HG03469 (cell line): ENCODE measurements around the gene ZNF521.
"Not testable (repeated sequence)": the region's sequence is repeated elsewhere in the genome, so short reads cannot be mapped to it uniquely, and the experiment has no call there.

Experiments
- ATAC-seq: cut with Tn5 transposase; IDR thresholded peaks from one replicate; pipeline ENCODE4 v1.9.1; 2021; ENCODE audit warnings: mild to moderate bottlenecking, moderate library complexity, moderate number of reproducible peaks; ENCODE audit not compliant: unreplicated experiment

Gene ZNF521

DNA sequence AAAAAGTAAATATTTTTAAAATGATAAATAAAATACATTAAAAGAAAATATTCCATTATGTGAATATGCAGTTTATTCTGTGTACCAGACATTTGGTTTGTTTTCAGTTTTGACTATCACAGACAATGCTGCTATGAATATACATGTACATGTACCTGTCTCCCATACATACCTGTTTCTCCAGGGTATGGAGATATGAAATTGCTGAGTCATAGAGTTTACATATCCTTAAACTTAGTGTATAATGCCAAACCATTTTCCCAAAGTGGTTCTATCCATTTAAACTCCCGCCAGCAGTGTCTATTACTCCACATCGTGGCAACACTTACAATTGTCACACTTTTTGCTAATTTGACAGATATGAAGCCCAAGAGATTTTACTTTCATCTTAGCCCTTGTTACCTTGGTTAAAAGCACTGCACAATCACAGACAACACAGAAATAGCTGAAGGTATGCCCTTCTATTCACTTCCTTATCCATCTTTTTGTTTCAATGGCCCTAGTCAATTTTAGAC is 56.3 kb downstream of the ZNF521 start:
- no peak for ATAC-seq

DNA sequence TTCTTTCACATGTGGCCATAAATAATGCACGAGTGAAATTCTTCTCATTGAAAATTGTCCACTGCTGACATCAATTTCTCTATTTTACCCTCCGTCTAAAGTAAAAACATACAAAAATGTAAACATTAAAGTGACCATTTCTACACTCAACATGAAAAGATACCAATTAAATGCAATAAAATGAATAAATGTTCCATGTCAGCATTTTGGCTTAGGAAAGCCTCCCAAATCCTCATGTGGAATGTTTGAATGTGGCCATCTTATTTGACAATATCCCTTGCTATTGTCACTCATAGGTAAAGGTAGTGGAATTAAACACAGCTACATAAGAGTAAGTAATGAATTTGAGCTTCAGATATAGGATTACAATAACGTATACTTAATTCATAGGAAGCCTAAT is 60.8 kb downstream of the ZNF521 start:
- ATAC-seq: no peak

DNA sequence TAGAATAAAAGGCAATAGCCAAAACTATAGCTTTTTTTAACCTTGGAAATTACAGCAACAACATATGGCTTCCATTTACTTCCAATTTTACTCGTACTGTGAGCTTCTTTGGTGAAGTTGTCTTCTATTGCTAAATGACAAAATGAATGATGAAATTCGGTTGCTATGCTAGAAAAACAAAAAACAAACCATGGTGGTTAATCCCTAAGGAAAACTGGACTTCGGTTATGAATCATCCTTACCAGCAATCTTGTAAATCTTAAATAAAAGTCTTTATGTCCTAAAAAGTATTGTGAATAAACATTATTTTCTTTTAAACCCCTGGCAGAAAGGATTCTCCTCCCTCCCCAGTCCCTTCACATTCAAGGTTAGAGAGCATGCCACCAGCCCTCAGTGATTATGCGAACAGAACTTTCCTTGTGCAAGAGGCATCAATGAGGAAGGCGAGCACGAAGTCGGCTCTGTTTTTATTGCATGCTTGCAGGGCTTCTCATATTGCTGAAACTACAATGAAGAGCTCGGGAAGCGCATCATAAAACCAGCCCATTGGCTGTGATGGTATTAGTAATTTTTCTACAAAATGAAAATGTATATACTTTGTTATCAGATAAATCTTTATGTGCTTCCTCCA is 62.9 kb downstream of the ZNF521 start:
- no peak for ATAC-seq

DNA sequence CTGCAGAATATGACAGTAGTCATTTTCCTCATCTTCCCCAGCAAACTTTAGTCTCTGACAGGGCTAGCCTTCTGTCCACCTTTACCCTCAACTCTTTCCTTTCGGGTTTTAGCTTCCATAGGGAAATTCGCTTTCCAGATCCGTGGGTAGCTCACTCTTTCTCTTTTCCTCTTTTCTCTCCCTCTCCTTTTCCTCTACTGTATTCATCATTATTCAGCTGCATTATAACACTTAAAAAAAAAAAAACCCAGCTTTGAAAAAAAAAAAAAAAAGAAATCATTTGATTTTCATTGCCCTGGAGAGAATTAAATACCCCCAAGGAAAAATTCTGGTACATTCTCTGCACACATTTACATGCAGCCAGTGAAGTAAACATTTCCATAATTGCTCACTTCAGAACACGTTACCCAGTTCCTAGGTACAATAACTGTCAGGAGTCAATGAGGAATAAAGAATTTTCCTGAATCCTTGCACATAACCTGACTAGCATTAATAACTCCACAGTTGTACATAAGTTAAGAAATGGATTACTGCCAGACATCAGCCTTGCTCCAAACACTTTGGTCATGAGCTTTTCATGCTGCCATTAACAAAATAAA is 63.5 kb downstream of the ZNF521 start:
- no peak for ATAC-seq

GRCh38 chr18:25287106-25287505 is 64.9 kb downstream of the ZNF521 start:
- no peak for ATAC-seq

GRCh38 chr18:25284861-25285550 is 67.0 kb downstream of the ZNF521 start:
- ATAC-seq: no peak

DNA sequence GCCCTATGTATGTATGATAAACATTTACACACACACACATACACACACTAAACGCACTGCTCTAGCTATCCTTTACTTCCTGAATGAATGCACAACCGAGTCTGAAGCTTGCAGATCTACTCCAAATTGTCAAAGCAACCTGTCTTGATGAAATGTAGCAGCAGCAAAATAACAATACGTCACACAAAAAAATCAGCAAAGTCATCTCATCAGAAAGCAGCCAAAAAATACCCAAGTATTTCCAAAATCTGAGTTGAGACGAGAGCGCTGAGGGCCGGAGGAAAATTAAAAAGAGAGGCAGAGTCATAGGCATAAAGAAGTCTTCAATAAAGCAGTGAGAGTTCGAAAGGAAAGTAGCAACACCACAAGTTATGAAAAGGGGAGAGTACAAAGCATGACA is 67.7 kb downstream of the ZNF521 start:
- ATAC-seq: no peak

DNA sequence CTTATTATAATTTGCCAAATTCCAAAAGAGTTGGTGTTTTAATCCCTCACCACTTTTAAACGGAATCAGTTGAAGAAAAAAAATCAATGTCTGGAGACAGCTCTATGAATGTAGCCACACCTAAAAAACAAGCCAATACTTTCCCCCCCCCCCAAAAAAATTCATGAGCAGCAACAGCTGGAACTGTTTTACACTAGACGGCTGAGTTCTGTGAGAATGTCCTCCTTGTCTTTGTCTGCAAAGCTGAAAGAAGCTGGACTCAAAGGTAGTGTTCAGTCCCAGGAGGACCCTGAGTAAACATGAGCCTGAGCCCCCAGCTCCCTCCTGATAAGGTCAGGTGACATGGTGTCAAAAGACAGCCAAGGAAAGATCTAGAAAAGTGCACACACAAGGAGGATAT is 68.2 kb downstream of the ZNF521 start:
- no peak for ATAC-seq

GRCh38 chr18:25282896-25283703 is 68.9 kb downstream of the ZNF521 start:
- ATAC-seq: no peak

- no peak for ATAC-seq
Observed at GRCh38 chr18:25282282-25282681, 69.7 kb downstream of the ZNF521 start.

- ATAC-seq: no peak
Observed at GRCh38 chr18:25281556-25281955, 70.4 kb downstream of the ZNF521 start.

DNA sequence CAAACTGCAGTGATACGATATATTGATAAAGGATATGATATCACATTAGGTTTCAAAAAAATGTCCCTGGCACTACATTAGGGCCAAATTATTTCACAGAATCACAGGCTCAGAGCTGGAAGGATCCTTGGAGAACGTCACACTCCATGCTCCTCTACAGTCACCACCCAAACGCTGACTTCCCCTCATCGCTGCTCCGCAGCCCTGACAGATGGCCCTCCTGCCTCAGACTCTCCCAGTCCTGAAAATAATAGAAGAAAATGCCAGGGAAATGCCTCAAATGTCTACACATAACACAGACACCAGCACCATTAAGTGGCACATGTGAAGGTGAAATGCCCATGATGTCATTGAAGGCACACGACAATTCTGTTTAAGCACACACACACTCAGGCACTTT is 72.0 kb downstream of the ZNF521 start:
- ATAC-seq: no peak

DNA sequence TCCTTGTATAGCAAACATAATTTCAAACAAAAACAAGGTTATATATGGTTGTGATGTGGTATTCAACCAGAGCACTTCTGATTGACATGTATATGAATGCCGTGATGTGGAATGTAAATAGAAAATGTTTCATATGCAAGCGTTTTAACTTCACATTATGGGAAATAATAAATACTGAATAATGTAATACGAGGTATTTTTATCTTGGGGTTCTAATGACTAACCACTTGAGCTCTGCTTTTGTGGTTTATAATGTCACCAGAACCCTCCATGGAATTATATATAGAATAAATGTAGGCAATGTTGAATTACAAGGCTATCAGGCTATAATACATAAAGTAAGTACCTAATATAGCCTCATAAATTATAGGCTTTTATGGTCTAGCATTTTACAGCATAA is 72.4 kb downstream of the ZNF521 start:
- ATAC-seq: no peak

DNA sequence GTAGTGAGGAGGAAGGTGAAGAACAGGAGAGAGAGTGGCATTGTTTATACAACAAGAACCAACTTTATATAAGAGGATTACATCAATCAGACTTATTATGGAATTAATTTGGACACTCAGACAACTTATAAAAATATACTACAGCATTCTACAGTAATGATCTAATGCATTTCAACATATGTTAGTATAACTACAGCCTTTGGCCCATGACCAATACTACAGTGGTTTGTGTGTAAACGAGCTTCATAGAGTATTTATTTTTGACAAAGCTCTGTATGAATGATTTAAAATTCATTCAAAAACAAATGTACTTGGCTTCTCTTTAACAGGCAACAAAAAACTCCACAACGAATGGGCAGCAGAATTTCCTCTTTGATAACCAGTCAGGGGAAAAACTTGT is 72.8 kb downstream of the ZNF521 start:
- no peak for ATAC-seq

DNA sequence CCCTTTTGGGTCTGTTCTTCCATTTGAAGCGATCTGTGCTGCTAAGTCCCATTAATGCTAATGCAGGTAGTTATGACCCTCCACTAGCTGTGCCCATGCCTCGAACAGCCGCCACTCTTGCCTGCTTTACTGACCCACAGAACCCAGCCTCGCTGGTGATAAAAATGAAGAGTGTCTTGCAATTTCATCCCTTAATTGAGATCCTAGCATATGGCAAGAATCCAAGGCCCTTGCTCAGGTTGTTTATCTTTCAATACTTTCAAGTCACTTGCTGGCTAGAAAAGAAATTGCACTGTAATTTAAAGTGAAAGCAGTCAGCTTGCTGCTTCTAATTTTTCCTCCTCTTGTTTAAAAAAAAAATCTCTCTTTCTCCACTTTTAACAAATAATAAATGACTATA is 73.6 kb downstream of the ZNF521 start:
- ATAC-seq: no peak

- no peak for ATAC-seq
Observed at GRCh38 chr18:25275412-25276001, 76.5 kb downstream of the ZNF521 start.

- ATAC-seq: no peak
Observed at GRCh38 chr18:25274926-25275325, 77.0 kb downstream of the ZNF521 start.

- ATAC-seq: not testable (repeated sequence)
Observed at GRCh38 chr18:25266931-25267527, 84.9 kb downstream of the ZNF521 start.

DNA sequence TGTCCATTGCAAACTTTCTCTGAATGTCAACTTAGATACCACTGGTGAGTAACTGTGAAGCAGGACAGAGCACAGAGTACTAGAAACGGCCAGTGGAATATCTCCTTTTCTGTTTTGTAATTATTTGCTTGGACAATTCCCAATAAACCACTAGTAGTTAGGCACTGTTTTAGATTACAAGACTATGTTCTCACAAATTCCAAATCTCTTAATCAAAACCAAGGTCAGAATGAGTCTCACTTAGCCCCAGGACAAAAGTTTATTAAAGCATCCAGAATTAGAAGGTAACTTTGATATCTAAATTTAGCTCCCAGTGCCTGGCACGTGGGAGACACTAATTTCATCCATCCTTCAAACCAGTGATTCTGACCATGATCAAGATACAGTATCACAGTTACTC is 89.0 kb downstream of the ZNF521 start:
- ATAC-seq: no peak

DNA sequence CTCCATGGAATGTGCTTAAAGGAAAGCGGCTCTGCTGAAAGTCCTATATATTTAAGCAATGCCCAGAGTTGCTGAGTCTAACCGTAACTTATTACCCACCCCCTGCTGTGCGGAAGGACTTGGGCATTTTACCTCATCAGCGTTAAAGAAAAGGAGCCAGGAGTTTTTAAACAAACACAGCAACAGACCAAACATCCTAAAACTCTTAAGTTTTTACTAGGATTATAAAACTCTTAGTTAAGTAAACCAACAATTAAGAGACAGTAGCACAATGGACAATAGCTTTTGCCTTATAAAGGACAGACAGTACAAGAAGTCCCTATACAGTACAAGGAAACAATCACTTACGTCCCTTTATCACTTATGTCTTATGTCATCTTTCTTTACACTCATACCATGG is 90.2 kb downstream of the ZNF521 start:
- ATAC-seq: no peak

GRCh38 chr18:25256439-25256838 is 95.5 kb downstream of the ZNF521 start:
- no peak for ATAC-seq
